GM15510 (cell line): ENCODE results near the gene FHOD3.

Experiments
- POLR2A ChIP-seq: IDR thresholded peaks from 3 replicates; pipeline ENCODE4 v1.6.1; 2011; ENCODE audit warnings: borderline replicate concordance; ENCODE audit not compliant: insufficient read length; ENCODE audit errors: extremely low read depth

The FHOD3 gene

DNA sequence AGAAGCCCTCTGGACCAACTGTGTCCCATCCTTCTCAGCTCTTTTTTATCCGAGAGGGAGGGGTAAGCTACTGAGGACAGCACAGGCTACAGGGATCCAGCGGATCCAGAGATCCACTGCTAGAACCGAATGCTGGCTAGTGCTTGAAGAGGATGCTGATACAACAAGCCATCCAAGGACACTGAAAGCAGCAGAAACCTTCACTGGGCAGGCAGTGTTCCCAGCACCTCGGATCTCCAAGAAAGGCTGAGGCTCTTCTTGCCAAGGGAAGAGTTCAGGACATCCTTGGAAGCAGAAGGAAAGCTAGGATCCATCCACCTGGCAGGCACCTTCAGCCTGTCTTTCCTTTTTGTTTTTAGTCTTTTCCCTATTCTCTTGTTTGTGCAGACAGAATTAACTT, 13.2 kb upstream of the FHOD3 start:
- TF ChIP-seq POLR2A: no peak

DNA sequence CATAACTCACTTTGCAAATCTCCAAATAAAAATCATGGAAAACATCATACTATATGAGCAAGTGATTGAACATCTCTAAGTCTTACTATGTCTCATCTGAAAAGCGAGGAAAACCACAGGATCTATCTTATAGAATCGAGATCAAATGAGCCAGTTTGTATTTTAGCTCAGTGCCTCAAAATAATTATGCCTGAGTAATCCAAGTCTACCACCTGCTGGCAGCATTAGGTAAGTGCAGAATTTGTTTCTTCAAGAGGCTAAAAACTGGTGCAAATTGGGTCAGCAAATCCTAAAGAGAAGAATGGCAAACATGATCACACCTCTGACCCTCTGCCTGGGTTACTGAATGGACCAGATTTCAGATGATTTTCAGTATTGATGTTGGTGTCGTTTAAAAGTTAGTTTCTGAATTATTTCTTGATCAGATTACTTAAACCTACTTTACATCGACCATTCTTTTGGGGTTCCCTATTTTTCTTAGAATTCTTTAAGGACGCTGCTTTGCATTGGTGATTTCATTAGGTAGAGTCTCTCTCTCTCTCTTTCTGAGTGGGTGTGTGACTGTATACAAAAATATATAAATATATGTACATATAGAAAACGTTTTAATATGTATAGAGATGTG, 12.7 kb upstream of the FHOD3 start:
- TF ChIP-seq POLR2A: no peak

DNA sequence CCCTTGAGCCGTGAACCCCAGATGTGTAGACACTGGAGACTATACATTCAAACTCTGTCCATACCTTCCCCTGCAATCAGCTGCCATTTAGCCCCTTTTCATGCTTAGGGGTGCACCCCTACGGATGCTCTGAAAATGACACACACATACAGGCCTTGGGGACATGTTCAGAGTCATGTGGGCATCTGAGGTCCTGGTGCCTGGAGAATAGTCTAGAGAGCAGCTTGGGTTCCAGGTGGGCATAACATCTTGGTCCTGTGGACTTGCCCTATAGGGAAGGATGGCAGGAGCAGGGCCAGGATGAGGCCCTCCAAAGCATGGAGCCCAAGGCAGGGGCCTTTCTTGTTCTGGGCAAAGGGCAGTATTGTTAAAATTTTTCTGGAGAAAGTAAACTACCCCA, 9.9 kb upstream of the FHOD3 start:
- TF ChIP-seq POLR2A: no peak

DNA sequence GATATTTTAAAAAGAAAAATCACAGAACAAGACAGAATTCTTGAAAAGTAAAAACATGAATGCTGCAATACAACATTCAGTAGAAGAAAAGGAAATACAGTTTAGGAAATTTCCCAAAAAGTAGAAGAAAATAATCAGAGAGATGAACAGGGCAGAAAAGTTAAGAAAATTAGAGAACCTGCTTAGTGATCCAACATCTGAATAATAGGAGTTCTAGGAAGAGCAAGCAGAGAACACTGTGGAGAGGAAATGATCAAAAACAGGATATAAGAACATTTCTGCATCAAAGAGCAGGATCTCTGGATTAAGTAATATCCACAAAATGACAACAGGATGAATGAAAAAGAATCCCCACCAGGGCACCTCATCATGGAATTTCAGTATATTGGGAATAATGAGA, 8.8 kb upstream of the FHOD3 start:
- TF ChIP-seq POLR2A: no peak

DNA sequence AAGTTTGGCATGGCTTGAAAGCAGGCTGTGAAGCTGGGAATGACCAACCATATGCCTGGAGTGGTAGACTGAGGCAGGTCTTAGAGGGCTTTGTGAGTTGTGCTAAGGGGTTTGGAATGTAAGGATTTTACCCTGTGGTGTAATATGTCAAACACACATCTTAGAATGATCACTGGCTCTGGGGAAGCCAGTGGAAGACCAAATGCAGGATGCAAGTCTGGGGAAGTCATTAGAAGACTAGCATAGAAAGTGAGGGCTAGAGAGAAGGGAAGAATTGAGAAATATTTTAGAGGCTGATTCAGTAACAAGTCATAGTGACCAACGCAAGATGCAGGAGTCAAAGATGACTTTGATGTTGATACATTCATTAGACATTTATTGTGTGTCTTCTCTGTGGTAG, 3.5 kb upstream of the FHOD3 start:
- TF ChIP-seq POLR2A: no peak

DNA sequence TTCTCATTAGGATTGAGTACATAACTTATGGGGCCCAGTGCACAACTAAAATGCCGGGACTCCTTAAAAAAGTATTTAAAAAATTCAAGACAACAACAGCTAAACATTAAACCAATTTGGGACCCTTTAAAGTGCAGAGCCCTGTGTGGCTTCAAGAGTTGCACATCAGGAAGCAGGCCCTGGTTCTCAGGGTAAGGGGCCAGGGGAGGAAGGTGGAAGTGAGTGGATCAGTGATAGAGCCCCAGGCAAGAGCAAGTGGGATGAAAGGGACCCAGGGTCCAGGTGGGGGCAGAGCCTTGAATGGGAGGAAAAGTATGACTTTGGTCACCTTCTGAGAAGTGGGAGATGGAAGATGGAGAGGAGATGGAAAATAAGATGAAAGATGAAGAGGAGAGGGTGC, 2.3 kb upstream of the FHOD3 start:
- no peak for TF ChIP-seq POLR2A

DNA sequence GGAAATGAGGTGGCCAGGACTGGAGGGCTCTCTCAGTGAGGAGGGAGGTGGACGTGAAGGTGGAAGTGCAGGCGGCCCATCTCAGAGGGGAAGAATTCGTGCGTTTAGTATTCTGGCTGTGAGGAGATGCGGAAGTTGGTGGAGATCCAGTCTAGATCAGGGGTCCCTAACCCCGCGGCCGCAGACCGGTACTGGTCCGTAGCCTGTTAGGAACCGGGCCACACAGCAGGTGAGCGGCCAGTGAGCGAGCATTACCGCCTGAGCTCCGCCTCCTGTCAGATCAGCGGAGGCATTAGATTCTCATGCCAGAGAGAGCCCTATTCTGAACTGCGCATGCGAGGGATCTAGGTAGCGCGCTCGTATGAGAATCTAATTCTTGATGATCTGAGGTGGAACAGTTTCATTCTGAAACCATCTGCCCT, 1.6 kb upstream of the FHOD3 start:
- no peak for TF ChIP-seq POLR2A

DNA sequence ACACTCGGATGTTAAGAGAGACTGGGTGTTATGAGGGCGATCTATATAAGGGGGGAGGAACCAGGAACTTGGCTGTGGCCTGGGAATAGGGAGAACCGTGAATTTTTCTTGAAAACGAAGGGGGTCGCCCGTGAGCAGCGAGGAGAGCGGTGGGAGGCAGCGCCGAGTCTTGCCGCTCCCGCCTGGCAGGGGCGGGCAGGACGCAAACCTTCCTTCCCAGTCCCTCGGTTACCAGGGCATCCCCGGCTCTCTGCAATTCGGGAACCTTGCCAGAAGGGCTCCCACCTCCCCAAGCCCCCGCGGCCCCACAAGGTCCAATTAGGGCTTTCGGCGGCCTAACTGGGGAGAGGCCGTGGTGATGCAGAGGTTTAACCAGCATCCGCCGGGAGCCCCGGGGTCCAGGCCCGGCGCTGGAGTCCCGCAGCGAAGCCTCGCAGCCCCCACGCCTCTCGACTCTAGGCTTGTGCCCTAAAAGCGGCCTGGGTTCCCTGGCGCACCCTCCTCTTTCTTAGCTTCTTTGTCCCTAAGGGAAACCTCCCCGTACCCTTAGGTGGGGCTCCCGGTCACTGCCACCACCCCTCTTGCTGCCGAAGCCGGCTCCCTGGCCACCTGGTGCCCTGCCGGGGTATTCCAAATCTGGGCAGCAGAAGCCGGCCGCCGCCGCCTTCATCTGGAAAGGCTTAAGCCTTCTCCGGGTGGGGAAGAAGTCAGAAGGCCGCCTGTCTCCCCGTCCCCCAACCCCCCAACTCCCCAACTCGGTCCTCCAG, 680 bp upstream of the FHOD3 start:
- TF ChIP-seq POLR2A: no peak

DNA sequence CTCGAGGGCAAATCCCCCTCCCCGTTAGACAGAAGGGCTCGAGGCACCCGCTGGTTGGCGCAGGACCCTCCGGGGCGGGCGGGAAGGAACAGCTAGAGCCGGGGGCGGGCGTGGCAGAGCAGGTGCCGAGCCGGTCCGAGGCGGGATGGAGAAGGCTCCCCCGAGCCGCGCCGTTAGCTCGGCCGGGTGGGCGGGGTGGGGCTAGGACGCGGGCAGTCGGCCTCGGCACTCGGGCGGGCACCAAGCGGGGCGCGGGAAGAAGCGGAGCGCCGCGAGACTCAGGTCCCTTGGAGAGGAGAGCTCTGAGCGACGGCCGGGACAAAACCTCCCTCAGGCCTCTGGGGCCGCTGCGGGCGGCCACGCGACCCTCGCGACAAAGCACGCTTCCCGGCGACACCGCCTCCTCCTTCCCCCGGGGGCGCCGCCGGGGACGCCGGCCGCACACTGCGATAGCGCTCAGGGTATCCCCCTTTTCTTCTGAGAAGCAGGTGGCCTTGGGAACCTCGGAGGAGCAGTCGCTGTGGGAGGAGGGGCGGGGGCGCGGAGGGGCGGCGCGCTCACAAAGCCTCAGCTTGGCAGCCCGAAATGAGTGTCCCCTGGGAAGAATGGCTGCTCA, 721 bp downstream of the FHOD3 start:
- no peak for TF ChIP-seq POLR2A

DNA sequence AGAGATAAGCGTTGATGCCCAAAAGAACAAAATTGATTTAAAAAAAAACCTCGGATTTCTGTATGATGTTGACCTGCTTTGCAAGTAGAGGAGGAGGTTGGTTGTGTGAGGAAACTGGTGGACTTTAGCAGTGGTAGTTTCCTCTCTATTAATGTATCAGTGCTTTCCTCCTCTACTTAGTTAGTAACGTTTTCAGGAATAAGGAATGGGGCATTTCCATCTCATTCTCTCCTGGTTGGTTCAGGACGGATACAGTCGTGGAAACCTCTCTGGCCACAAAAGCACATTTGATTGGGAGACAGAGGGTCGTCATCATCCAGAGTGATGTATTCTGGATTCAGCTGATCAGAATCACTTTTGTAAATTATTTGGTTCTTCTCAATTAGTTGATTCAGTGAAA, 1.5 kb downstream of the FHOD3 start:
- TF ChIP-seq POLR2A: no peak

DNA sequence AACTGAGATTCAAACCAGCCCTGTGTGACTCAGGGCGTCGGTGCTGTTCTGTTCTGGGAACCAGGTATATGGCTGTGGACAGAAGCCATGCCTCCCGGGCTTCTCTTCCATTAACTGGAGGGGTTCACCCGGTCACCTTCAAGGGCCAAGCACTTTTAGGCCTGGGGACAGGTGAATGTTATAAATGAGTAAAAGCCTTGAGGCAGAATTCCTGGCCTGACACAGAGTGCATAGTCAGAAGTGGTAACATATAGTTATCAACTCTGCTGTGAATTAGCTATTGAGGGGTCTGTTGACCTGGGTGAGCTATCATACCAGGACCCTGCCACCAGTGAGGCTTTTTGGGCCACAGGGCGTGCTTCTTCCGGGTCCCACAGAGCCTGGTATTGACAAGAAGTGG, 2.7 kb downstream of the FHOD3 start:
- no peak for TF ChIP-seq POLR2A

DNA sequence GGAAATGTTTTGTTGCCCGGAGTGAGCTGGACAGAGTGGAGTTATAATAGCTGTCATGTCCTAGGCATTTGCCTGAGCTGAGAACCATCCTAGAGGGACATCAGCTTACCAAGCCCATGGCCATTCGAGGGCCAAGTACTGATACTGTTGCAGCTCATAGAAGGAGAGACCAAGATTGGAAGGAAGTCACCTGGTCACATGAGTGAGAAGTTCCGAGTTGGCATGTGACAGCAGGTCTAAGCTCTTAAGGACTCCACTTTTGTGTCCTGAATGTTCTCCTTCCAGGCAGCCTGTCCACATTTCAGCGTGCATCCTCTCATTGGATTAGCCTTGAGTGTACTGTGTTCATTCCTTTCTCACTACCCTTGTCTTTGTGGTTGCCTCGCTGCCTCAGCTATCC, 4.4 kb downstream of the FHOD3 start:
- no peak for TF ChIP-seq POLR2A

DNA sequence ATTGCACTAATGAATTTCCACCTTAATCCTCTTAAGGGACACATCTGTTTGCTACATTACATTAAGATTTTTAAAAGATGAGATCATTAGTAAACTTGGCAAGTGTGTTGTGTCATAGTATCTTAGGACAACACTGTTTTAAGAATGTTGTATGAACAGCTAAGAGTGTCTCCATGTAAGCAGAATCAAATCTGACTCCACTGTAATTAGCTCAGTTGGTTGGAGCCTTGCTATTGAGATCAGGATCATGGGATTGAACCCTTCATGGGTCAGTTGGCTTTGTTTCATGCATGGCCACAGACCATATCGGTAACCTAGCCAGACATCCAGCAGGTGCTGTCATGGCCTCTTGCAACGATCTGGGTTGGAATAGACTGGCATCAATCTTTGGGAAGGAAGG, 5.2 kb downstream of the FHOD3 start:
- no peak for TF ChIP-seq POLR2A

DNA sequence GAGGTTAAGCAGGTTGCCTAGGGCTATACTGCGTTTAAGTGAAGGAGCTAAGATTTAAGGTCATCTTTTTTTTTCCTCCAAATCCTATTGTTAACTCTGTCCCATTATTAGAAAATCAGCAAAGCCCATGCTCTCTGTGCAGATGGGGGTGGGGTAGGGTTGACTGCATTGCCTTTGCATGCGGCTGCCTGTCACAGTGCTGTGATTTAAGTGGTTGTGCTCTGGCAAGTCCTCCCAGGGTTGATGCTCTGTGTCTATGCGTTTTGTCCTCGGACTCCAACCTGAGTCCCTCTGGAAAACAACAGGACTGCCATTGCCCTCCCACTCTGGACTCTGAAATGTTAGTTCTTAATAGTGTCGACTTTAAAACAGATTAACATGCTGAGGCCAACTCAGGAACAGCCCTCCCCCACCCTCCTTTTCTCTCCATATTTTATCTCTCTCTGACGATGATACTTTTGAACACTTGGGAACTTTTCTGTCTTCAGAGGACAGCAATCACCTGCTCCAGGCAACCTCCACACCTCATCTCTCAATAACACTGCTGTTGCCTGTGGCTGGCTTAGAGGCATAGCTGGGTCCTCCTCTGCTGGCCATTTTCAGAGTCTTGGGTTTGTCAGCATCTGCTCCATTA, 5.8 kb downstream of the FHOD3 start:
- no peak for TF ChIP-seq POLR2A

DNA sequence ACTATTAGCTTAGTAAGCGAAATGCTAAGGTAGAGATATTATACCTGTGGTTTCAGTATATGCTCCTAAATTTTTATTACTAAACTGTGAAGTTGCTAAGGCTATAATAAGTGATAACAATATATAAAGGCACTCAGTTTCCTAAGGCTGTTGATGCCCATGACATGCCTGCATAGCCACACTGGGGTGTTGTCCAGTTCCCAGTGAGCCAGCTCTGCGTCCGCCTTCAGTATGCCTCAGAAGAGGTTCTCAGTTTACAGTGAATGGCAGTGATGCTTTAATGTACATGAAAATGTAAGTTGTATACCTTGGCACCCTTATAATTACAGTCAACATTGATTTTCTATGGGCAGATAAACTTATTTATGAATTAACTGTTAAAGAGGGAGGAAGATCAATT, 7.2 kb downstream of the FHOD3 start:
- TF ChIP-seq POLR2A: no peak
